Esophagus squamous epithelium (tissue), 4 donors: Measurements from ENCODE around the gene TMOD1.

Experiments used
- POLR2A ChIP-seq, 4 donors: fragments of 450-650 bp; IDR thresholded peaks; one replicate each; pipeline ENCODE4 v1.6.1; 2017; ENCODE audit warnings: antibody characterized with exemption in 4 of 4, mild to moderate bottlenecking in 4 of 4, moderate library complexity in 3 of 4
- TF ChIP-seq, protein P1 (sequence below), 6 experiments: fragments of 450-650 bp in 4 of 6; fragments of 200-600 bp in 2 of 6; sonication (generic) in 2 of 6; IDR thresholded peaks; one replicate each; pipeline ENCODE4 v1.5.1; 2016 to 2019; ENCODE audit warnings: antibody characterized with exemption in 6 of 6, mild to moderate bottlenecking in 4 of 6, moderate library complexity in 4 of 6

DNA sequence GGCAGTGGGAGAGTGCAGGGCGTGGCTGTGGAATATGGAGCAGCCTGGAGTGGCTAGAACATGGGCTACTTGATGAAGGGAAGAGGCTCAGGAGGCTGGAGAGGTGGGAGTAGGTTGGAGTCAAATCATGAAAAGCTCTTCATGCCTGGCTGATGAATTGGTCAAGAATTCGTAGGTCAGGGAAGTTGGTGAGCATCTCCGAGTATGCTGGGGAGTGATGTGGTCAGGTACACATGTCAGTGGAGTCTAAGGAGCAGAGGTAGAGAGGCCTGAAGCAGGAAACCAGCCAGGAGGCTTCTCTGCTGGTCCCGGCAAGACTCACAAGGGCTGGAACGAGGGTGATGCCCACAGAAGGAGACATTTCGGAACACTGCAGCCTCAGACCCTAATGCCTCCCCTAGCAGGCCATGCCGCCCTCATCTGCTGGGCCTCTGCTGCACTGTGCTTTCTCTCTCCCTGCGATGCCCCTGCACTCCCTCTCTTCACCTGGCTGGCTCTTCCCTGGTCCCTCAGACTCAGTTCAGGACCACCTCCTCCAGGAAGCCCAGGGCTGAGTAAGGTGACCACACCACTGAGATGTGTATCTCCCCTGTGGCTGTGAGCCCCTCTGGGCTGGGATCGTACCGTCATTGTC lies 33.6 kb downstream of the TMOD1 start:
- TF ChIP-seq, protein P1, sequence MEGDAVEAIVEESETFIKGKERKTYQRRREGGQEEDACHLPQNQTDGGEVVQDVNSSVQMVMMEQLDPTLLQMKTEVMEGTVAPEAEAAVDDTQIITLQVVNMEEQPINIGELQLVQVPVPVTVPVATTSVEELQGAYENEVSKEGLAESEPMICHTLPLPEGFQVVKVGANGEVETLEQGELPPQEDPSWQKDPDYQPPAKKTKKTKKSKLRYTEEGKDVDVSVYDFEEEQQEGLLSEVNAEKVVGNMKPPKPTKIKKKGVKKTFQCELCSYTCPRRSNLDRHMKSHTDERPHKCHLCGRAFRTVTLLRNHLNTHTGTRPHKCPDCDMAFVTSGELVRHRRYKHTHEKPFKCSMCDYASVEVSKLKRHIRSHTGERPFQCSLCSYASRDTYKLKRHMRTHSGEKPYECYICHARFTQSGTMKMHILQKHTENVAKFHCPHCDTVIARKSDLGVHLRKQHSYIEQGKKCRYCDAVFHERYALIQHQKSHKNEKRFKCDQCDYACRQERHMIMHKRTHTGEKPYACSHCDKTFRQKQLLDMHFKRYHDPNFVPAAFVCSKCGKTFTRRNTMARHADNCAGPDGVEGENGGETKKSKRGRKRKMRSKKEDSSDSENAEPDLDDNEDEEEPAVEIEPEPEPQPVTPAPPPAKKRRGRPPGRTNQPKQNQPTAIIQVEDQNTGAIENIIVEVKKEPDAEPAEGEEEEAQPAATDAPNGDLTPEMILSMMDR (IDR thresholded peaks at IDR 0.05) = no peak
- TF ChIP-seq POLR2A (IDR thresholded peaks at IDR 0.05) = no peak
